Hematopoietic multipotent progenitor cell treated with erythropoietin and hydrocortisone succinate and interleukin-3 and kit ligand, for 17 days (in vitro differentiated cells): ENCODE results near the gene XRRA1.
A peak's percentile ranks its signal among the peaks of the same experiment; 100 is the strongest.
"Not testable (repeated sequence)": the region's sequence is repeated elsewhere in the genome, so short reads cannot be mapped to it uniquely, and the experiment has no call there.

Experiments
- DNase-seq: peaks from one replicate; pipeline ENCODE4 v3.0.0-alpha.2; 2015; ENCODE audit warnings: low spot score

The XRRA1 gene, protein sequence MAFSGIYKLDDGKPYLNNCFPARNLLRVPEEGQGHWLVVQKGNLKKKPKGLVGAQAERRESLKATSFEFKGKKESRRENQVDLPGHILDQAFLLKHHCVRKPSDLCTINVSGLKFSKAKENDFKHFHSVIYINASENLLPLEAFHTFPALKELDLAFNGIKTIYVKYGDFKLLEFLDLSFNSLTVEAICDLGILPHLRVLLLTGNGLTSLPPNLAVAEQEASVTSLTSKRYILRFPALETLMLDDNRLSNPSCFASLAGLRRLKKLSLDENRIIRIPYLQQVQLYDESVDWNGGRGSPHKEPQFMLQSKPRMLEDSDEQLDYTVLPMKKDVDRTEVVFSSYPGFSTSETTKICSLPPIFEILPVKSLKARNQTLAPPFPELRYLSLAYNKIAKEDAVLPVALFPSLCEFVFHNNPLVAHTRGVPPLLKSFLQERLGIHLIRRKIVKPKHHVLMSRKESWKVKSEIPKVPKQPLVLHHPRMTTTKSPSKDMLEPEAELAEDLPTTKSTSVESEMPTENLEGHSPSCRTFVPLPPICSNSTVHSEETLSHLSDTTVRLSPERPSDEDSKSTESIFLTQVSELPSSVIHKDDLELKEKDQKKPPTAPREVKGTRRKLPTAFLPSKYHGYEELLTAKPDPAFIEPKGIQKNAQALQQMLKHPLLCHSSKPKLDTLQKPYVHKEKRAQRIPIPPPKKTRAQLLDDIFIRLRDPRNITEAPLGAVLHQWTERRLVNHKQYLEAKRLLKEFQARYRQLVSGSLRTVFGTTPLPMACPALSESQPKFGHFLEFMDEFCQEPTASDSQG

GRCh38 chr11:74948898-74949752, at the start of gene XRRA1, which contains the start of gene SPCS2:
XRRA1 (minus strand) TSS chr11:74949091; CDS start chr11:74940878, 8,213 bp downstream.
SPCS2 (plus strand) TSS chr11:74949266; CDS start chr11:74949286, 20 bp downstream.
- DNase-seq, result peak; percentile 95

DNA sequence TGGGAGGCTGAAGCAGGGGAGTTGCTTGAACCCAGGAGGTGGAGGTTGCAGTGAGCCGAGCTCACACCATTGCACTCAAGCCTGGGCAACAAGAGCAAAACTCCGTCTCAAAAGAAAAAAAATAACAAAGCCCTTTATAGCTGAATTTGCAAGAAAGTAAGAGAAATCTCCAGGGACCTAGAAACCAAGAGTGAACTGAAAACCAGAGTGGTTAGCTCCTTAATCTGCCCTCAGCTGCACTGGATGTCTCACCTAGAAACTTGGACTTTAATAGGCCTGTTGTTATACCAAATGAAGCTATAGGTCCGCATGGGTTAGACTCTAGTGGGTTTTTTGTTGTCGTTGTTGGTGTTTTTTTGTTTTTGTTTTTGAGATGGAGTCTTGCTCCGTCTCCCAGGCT, 44.0 kb upstream of the XRRA1 start:
- DNase-seq, result no peak

DNA sequence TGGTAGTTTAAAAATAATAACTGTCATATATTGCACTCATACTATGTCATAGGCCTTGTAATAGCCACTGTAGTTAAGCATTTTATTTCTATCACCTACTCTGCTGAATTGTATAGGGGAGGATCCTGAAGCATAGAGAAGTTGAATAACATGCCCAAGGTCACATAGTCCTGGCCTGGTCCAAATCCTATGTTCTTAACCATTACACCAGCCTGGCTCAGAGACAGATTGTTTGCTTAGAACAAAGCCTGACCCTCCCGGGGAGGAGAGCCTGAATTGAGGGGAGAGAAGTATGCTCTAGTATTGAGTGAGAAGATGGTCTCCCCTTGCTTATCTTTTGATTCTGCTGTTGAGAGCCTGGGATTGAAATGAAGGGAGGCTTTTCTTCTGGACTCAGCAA, 42.0 kb upstream of the XRRA1 start:
- DNase-seq, result no peak

GRCh38 chr11:74990150-74990549, 41.3 kb upstream of the XRRA1 start:
- DNase-seq, result not testable (repeated sequence)

GRCh38 chr11:74989260-74989638, 40.4 kb upstream of the XRRA1 start:
- DNase-seq, result peak; percentile 8

DNA sequence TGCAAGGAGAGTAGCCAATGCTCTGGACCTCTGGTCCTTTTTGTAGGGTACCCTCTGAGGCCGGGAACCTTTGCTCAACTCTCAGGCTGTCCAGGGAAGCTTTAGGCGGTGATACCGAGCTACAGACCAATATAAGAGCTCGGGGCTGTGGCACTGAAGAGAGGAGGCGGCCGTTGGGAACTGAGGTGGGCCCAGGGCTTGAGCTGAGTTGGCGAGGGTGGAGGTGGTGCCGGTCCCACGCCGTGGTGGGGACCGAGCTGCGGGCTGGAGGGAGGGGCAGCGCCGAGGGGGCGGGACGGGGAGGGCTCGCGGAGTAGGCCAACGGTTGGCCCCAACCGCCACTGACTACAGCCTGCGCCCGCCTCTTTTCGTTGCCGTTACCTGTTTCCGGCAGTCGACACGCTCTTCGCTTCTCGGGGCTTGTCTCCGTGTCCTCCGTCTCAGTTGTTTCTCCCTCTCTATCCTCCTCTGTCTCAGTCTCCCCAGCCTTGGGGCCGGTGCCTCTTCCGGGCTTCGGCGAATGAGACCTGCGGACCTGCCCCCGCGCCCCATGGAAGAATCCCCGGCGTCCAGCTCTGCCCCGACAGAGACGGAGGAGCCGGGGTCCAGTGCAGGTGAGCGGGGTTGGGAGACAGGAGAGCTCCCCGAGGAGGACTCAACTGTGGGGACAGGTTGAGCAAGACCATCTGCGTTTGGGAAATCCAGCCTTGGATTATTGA, 39.8 kb upstream of the XRRA1 start, which contains the start of gene NEU3:
TSS of gene NEU3 (plus strand) at position 393 of the 719 bp plus-strand sequence. CDS start at position 521, 128 bp downstream.
- DNase-seq, result peak; percentile 54

GRCh38 chr11:74984730-74985129, 35.8 kb upstream of the XRRA1 start:
- DNase-seq, result no peak

- DNase-seq, result no peak
These were observed 35.2 kb upstream of the XRRA1 start for GRCh38 chr11:74984070-74984469.

- DNase-seq, result no peak
These were observed 33.0 kb upstream of the XRRA1 start for GRCh38 chr11:74981888-74982287.

GRCh38 chr11:74980634-74981033, 31.7 kb upstream of the XRRA1 start:
- DNase-seq, result no peak

GRCh38 chr11:74978041-74978440, 29.1 kb upstream of the XRRA1 start:
- no peak for DNase-seq

- DNase-seq, result no peak
These were observed 22.5 kb upstream of the XRRA1 start for GRCh38 chr11:74971424-74971823.

DNA sequence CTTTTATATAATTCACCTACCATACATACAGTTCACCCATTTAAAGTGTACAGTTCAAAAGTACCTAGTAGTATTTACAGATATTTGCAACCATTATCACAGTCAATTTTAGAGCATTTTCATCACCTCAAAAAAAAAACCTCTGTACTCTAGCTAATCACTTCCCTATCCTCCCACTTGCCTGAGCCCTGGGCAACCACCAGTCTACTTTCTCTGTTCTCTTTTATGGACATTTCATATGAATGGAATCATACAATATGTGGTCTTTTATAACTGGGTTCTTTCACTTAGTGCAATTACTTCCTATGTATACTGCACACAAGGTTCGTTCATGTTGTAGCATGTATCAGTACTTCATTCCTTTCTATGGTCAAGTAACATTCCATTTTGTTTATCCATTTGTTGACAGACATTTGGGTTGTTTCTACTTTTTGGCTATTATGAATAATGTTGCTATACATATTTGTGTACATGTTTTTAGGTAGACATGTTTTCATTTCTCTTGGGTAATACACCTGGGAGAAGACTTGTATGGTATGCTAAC, 22.0 kb upstream of the XRRA1 start:
- no peak for DNase-seq

DNA sequence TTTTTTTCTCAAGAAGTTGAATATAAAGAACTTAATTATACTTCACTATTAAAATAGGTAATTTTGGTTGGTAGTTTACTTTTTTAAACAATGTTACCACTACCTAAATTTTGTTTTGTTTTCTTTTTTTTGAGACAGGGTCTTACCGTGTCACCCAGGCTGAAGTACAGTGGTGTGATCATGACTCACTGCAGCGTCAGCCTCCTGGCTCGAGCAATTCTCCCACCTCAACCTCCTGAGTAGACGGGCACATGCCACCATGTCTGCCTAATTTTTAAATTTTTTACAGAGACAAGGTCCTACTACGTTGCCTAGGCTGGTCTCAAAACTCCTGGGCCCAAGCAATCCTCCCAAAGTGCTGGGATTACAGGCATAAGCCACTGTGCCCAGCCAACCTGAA, 17.8 kb upstream of the XRRA1 start:
- DNase-seq, result no peak

DNA sequence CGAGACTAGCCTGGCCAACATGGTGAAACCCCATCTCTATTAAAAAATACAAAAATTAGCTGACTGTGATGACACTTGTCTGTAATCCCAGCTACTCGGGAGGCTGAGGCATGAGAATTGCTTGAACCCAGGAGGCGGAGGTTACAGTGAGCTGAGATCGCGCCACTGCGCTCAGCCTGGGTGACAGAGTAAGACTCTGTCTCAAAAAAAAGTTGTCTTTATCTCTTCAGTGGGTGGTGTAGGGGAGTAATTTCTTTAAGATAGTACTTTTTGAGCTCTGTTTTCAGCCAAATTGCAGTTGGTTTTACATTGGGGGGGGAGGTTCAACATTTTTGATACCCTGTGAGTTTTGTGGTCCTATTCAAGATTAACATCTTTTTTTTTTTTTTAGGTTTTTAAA, 11.2 kb upstream of the XRRA1 start:
- DNase-seq, result not testable (repeated sequence)

GRCh38 chr11:74957937-74958629, 9.2 kb upstream of the XRRA1 start:
- no peak for DNase-seq

DNA sequence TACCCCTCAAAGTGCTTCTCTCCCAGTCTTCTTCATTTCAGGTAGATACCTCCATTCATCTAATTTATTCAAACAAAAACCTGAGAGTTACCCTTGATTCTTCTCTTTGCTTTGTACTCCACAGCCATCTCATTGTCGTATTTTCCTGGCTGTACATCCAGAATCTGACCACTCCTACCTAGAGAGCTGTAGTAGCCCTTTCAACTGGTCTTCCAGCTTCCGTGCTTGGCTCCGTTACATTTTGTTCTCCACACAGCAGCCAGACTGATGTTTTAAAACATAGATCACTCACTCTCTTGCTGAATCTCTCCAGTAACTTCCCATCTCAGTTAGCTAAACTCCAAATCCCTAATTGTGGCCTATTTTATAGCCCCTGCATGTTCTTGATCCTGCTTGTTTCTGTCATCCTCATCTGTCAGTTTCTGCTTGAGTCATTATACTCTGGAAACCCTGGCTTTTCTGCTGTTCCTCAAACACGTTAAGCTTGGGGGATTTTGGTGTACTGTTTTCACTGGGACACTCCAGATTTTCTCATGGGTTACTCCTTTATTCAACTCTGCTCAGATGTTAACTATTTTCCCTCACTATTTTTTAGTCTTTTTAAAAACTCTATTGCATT, 7.6 kb upstream of the XRRA1 start:
- no peak for DNase-seq

- no peak for DNase-seq
These were observed 5.3 kb upstream of the XRRA1 start for GRCh38 chr11:74954199-74954598.

GRCh38 chr11:74953451-74953850, 4.6 kb upstream of the XRRA1 start:
- DNase-seq, result no peak

- no peak for DNase-seq
These were observed 3.9 kb upstream of the XRRA1 start for GRCh38 chr11:74952752-74953151.
